Stimulated activated CD4-positive, alpha-beta T cell treated with anti-CD3 and anti-CD28 coated beads, Interleukin-1b, Interleukin-23, amount 100 ng/mL, for 4 hours (primary cell): ENCODE results near the gene GALNT1.

ENCODE experiments used
- DNase-seq, 2 donors: peaks; one replicate each; pipeline ENCODE4 v3.0.0-alpha.2; 2020; ENCODE audit warnings: low read depth in 2 of 2

GALNT1 gene

GRCh38 chr18:35673682-35674081, 92.1 kb downstream of the GALNT1 start:
- no peak for DNase-seq

- no peak for DNase-seq
These were observed 98.6 kb downstream of the GALNT1 start for GRCh38 chr18:35680139-35680551.

- DNase-seq, result no peak
These were observed 100.8 kb downstream of the GALNT1 start for GRCh38 chr18:35682281-35682867.

GRCh38 chr18:35683021-35683420, 101.5 kb downstream of the GALNT1 start:
- DNase-seq, result no peak

- DNase-seq, result no peak
These were observed 107.2 kb downstream of the GALNT1 start for GRCh38 chr18:35688757-35689156.

- DNase-seq, result no peak
These were observed 108.2 kb downstream of the GALNT1 start for GRCh38 chr18:35689728-35690127.

- DNase-seq, result no peak
These were observed 110.1 kb downstream of the GALNT1 start for GRCh38 chr18:35691625-35692024.

- DNase-seq, result no peak
These were observed 111.3 kb downstream of the GALNT1 start for GRCh38 chr18:35692866-35693265.

GRCh38 chr18:35693829-35694228, 112.3 kb downstream of the GALNT1 start:
- no peak for DNase-seq

- DNase-seq, result no peak
These were observed 113.3 kb downstream of the GALNT1 start for GRCh38 chr18:35694808-35695207.

- DNase-seq, result no peak
These were observed 113.8 kb downstream of the GALNT1 start for GRCh38 chr18:35695384-35695783.

GRCh38 chr18:35695803-35696202, 114.3 kb downstream of the GALNT1 start:
- DNase-seq, result no peak

GRCh38 chr18:35696307-35696706, 114.8 kb downstream of the GALNT1 start:
- DNase-seq, result no peak

GRCh38 chr18:35697869-35698268, 116.3 kb downstream of the GALNT1 start:
- DNase-seq, result no peak

GRCh38 chr18:35703043-35703688, 121.6 kb downstream of the GALNT1 start:
- DNase-seq, result no peak

GRCh38 chr18:35705988-35706387, 124.4 kb downstream of the GALNT1 start:
- DNase-seq, result no peak

GRCh38 chr18:35707247-35707646, 125.7 kb downstream of the GALNT1 start:
- DNase-seq, result no peak

- no peak for DNase-seq
These were observed 126.1 kb downstream of the GALNT1 start for GRCh38 chr18:35707674-35708073.

GRCh38 chr18:35710581-35710980, 129.0 kb downstream of the GALNT1 start:
- no peak for DNase-seq

- DNase-seq, result no peak
These were observed 129.7 kb downstream of the GALNT1 start for GRCh38 chr18:35711227-35711626.

- DNase-seq, result no peak
These were observed 132.0 kb downstream of the GALNT1 start for GRCh38 chr18:35713545-35713944.

GRCh38 chr18:35714539-35714938, 133.0 kb downstream of the GALNT1 start:
- DNase-seq, result no peak

GRCh38 chr18:35715139-35715538, 133.6 kb downstream of the GALNT1 start:
- no peak for DNase-seq
